GM23338 (cell line): ENCODE results near the gene CDH20. TPM values are rescaled to one million over a fixed set of nuclear protein-coding genes. Genes with fewer than 3 reads are reported as not detected.

Source experiments
- ATAC-seq: fragments of 200-7000 bp; cut with Tn5 transposase; 3 replicates; pipeline ENCODE4 v1.9.1; 2020
- DNase-seq: peaks from one replicate; pipeline ENCODE4 v3.0.0-alpha.2; 2015; ENCODE audit warnings: low spot score
- H2AFZ ChIP-seq: fragments of 200-600 bp; sonication (generic); 2 replicates; pipeline ENCODE4 v1.8.0; 2016; ENCODE audit warnings: antibody characterized with exemption, mild to moderate bottlenecking, moderate library complexity
- H3F3A ChIP-seq: fragments of 200-600 bp; sonication (generic); replicated peaks from 2 replicates; pipeline ENCODE4 v1.8.0; 2017; ENCODE audit warnings: antibody characterized with exemption, mixed run types, low read depth
- H3K27ac ChIP-seq: fragments of 200-600 bp; sonication (generic); 2 replicates; pipeline ENCODE4 v1.6.1; 2016; ENCODE audit warnings: low read depth
- H3K27me3 ChIP-seq: fragments of 200-600 bp; sonication (generic); 2 replicates; pipeline ENCODE4 v1.8.0; 2016; ENCODE audit warnings: mild to moderate bottlenecking, mixed run types, moderate library complexity; ENCODE audit not compliant: insufficient read depth
- H3K36me3 ChIP-seq: fragments of 200-600 bp; sonication (generic); 2 replicates; pipeline ENCODE4 v1.8.0; 2016; ENCODE audit warnings: mild to moderate bottlenecking; ENCODE audit not compliant: insufficient read depth
- H3K4me1 ChIP-seq: fragments of 200-600 bp; sonication (generic); 2 replicates; pipeline ENCODE4 v1.8.0; 2016; ENCODE audit warnings: mild to moderate bottlenecking, moderate library complexity; ENCODE audit not compliant: insufficient read depth
- H3K4me2 ChIP-seq: fragments of 200-600 bp; sonication (generic); 2 replicates; pipeline ENCODE4 v1.7.1; 2017; ENCODE audit warnings: mixed run types
- H3K4me3 ChIP-seq: fragments of 200-600 bp; sonication (generic); 2 replicates; pipeline ENCODE4 v1.6.1; 2016; ENCODE audit warnings: mixed run types
- H3K79me2 ChIP-seq: fragments of 200-600 bp; sonication (generic); replicated peaks from 2 replicates; pipeline ENCODE4 v1.8.0; 2017; ENCODE audit warnings: mild to moderate bottlenecking; ENCODE audit not compliant: insufficient read depth
- H3K9me2 ChIP-seq: fragments of 200-600 bp; sonication (generic); 2 replicates; pipeline ENCODE4 v1.8.0; 2017; ENCODE audit not compliant: insufficient read depth
- H4K20me1 ChIP-seq: fragments of 200-600 bp; sonication (generic); replicated peaks from 2 replicates; pipeline ENCODE4 v1.8.0; 2017; ENCODE audit warnings: mild to moderate bottlenecking; ENCODE audit not compliant: insufficient read depth
- H3K27ac Mint-ChIP-seq: 2 replicates; pipeline ENCODE4 v1.8.0; 2020; ENCODE audit warnings: inconsistent platforms, mild to moderate bottlenecking, moderate library complexity, mixed read lengths
- H3K27me3 Mint-ChIP-seq: 3 replicates; pipeline ENCODE4 v1.8.0; 2022; ENCODE audit warnings: low read depth, mild to moderate bottlenecking, moderate library complexity, mixed read lengths, inconsistent platforms; ENCODE audit not compliant: insufficient read depth, poor library complexity
- H3K36me3 Mint-ChIP-seq: 3 replicates; pipeline ENCODE4 v1.8.0; 2021; ENCODE audit warnings: low read depth, mild to moderate bottlenecking, inconsistent platforms, moderate library complexity, mixed read lengths
- H3K4me1 Mint-ChIP-seq: 3 replicates; pipeline ENCODE4 v1.8.0; 2020; ENCODE audit warnings: mild to moderate bottlenecking, inconsistent platforms, mixed read lengths
- H3K4me3 Mint-ChIP-seq: 3 replicates; pipeline ENCODE4 v1.8.0; 2021; ENCODE audit warnings: moderate library complexity, mild to moderate bottlenecking, inconsistent platforms, mixed read lengths
- H3K9me3 Mint-ChIP-seq: 3 replicates; pipeline ENCODE4 v1.8.0; 2020; ENCODE audit warnings: moderate library complexity, mild to moderate bottlenecking, inconsistent platforms, mixed read lengths
- CTCF ChIP-seq, 2 experiments: fragments of 200-600 bp in 1 of 2; sonication (generic) in 1 of 2; conservative IDR thresholded peaks; 2 replicates each; pipeline versions ENCODE4 v1.5.1 to v1.6.1; 2016 to 2017; ENCODE audit warnings: antibody characterized with exemption in 2 of 2, low read depth in 2 of 2, mild to moderate bottlenecking in 2 of 2, moderate library complexity in 1 of 2
- EZH2 ChIP-seq: fragments of 200-600 bp; sonication (generic); IDR thresholded peaks from one replicate; pipeline ENCODE4 v1.8.0; 2017; ENCODE audit warnings: antibody characterized with exemption, mild to moderate bottlenecking, low read depth; ENCODE audit not compliant: unreplicated experiment
- JUNB ChIP-seq: IDR thresholded peaks from one replicate; pipeline ENCODE4 v1.6.1; 2016; ENCODE audit warnings: antibody characterized with exemption; ENCODE audit not compliant: unreplicated experiment
- NANOG ChIP-seq: IDR thresholded peaks from 2 replicates; pipeline ENCODE4 v1.6.1; 2016; ENCODE audit warnings: antibody characterized with exemption, borderline replicate concordance
- POLR2AphosphoS5 ChIP-seq: IDR thresholded peaks from 2 replicates; pipeline ENCODE4 v1.6.1; 2016; ENCODE audit warnings: antibody characterized with exemption, low read depth
- ZNF331 ChIP-seq: fragments of 250-450 bp; sonication (Bioruptor Pico); IDR thresholded peaks from 2 replicates; pipeline ENCODE4 v1.5.0; 2020; ENCODE audit warnings: low read depth, mild to moderate bottlenecking, moderate library complexity
- polyA plus RNA-seq: library from polyadenylated mRNA; unstranded; fragments of >200 nt; fragmentation: Nextera tagmentation; extraction: Ambion mirVana; gene quantifications from 2 replicates; pipeline ENCODE4 v1.2.1, GENCODE V29; 2016
- total RNA-seq: library from RNA; depleted of rRNA; stranded (reverse); fragments of >200 nt; shearing (Covaris generic); gene quantifications from 2 replicates; pipeline ENCODE4 v1.2.3, GENCODE V29; 2014
- TF ChIP-seq, protein P1 (sequence below): fragments of 250-450 bp; sonication (Bioruptor Pico); IDR thresholded peaks from 2 replicates; pipeline ENCODE4 v1.5.0; 2020; ENCODE audit warnings: mild to moderate bottlenecking, moderate library complexity

Gene CDH20
- total and polyA plus RNA-seq, 2 experiments from 2014 or later, result 1.0 TPM; not detected in 1

GRCh38 chr18:61553045-61553659, 219.9 kb downstream of the CDH20 start (continued):
- TF ChIP-seq, protein P1, sequence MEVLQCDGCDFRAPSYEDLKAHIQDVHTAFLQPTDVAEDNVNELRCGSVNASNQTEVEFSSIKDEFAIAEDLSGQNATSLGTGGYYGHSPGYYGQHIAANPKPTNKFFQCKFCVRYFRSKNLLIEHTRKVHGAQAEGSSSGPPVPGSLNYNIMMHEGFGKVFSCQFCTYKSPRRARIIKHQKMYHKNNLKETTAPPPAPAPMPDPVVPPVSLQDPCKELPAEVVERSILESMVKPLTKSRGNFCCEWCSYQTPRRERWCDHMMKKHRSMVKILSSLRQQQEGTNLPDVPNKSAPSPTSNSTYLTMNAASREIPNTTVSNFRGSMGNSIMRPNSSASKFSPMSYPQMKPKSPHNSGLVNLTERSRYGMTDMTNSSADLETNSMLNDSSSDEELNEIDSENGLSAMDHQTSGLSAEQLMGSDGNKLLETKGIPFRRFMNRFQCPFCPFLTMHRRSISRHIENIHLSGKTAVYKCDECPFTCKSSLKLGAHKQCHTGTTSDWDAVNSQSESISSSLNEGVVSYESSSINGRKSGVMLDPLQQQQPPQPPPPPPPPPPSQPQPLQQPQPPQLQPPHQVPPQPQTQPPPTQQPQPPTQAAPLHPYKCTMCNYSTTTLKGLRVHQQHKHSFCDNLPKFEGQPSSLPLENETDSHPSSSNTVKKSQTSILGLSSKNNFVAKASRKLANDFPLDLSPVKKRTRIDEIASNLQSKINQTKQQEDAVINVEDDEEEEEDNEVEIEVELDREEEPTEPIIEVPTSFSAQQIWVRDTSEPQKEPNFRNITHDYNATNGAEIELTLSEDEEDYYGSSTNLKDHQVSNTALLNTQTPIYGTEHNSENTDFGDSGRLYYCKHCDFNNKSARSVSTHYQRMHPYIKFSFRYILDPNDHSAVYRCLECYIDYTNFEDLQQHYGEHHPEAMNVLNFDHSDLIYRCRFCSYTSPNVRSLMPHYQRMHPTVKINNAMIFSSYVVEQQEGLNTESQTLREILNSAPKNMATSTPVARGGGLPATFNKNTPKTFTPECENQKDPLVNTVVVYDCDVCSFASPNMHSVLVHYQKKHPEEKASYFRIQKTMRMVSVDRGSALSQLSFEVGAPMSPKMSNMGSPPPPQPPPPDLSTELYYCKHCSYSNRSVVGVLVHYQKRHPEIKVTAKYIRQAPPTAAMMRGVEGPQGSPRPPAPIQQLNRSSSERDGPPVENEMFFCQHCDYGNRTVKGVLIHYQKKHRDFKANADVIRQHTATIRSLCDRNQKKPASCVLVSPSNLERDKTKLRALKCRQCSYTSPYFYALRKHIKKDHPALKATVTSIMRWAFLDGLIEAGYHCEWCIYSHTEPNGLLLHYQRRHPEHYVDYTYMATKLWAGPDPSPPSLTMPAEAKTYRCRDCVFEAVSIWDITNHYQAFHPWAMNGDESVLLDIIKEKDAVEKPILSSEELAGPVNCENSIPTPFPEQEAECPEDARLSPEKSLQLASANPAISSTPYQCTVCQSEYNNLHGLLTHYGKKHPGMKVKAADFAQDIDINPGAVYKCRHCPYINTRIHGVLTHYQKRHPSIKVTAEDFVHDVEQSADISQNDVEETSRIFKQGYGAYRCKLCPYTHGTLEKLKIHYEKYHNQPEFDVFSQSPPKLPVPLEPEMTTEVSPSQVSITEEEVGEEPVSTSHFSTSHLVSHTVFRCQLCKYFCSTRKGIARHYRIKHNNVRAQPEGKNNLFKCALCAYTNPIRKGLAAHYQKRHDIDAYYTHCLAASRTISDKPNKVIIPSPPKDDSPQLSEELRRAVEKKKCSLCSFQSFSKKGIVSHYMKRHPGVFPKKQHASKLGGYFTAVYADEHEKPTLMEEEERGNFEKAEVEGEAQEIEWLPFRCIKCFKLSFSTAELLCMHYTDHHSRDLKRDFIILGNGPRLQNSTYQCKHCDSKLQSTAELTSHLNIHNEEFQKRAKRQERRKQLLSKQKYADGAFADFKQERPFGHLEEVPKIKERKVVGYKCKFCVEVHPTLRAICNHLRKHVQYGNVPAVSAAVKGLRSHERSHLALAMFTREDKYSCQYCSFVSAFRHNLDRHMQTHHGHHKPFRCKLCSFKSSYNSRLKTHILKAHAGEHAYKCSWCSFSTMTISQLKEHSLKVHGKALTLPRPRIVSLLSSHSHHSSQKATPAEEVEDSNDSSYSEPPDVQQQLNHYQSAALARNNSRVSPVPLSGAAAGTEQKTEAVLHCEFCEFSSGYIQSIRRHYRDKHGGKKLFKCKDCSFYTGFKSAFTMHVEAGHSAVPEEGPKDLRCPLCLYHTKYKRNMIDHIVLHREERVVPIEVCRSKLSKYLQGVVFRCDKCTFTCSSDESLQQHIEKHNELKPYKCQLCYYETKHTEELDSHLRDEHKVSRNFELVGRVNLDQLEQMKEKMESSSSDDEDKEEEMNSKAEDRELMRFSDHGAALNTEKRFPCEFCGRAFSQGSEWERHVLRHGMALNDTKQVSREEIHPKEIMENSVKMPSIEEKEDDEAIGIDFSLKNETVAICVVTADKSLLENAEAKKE, result no peak
- TF ChIP-seq EZH2, result no peak
- TF ChIP-seq JUNB, result no peak
- TF ChIP-seq CTCF (conservative IDR thresholded peaks at IDR 0.05; ENCODE audit: low read depth in 2 of 2), result no peak
- TF ChIP-seq NANOG, result no peak
- TF ChIP-seq ZNF331 (CRISPR knock-in tag), result no peak

GRCh38 chr18:61554117-61554776, 221.0 kb downstream of the CDH20 start:
- Histone ChIP-seq H3K4me1 (no peaks in the 10 kb centered on the region), H3K4me2 (no peak overlapping the region), H2AFZ (peak overlapping the region; percentile 43; the same call in 1 of the 2 replicates), H3K9me2 (no peaks in the 10 kb centered on the region), H3K27me3 (no peaks in the 10 kb centered on the region), H3K4me3 (no peak overlapping the region), H3K27ac (no peak overlapping the region), H3K79me2 (no peaks in the 10 kb centered on the region), H3K36me3 (no peaks in the 10 kb centered on the region), H3F3A (no peaks in the 10 kb centered on the region), H4K20me1 (no peaks in the 10 kb centered on the region)
- ATAC-seq, result peak; percentile 22; the same call in 2 of the 3 replicates
- Mint-ChIP-seq H3K9me3 (peaks cover 7% of the 10 kb centered on the region; the same call in 2 of the 3 replicates), H3K4me1 (no peaks in the 10 kb centered on the region), H3K4me3 (no peak overlapping the region), H3K36me3 (no peaks in the 10 kb centered on the region), H3K27ac (no peak overlapping the region), H3K27me3 (no peaks in the 10 kb centered on the region)
- TF ChIP-seq POLR2AphosphoS5, result no peak
- TF ChIP-seq CTCF (conservative IDR thresholded peaks at IDR 0.05; ENCODE audit: low read depth in 2 of 2), result peak in 1 of 2 experiments; percentile 37; a peak in 2 of 4 replicates
- peak; percentile 22 for DNase-seq
